Coronary artery (tissue), 2 donors: ENCODE results near the gene FAAP20.

Experiments used
- DNase-seq: peaks from one replicate; pipeline ENCODE4 v3.0.0-alpha.2; 2017; ENCODE audit warnings: low spot score
- H3K27ac ChIP-seq, 2 donors: fragments of 200-600 bp; sonication (generic); one replicate each; pipeline ENCODE4 v1.5.1; 2016 to 2019
- H3K4me3 ChIP-seq: fragments of 200-600 bp; sonication (generic); 2 replicates; pipeline ENCODE4 v1.5.1; 2016; ENCODE audit warnings: mild to moderate bottlenecking, moderate library complexity
- TF ChIP-seq, protein P1 (sequence below): fragments of 200-600 bp; sonication (generic); IDR thresholded peaks from one replicate; pipeline ENCODE4 v1.5.1; 2019; ENCODE audit warnings: antibody characterized with exemption

The FAAP20 gene

DNA sequence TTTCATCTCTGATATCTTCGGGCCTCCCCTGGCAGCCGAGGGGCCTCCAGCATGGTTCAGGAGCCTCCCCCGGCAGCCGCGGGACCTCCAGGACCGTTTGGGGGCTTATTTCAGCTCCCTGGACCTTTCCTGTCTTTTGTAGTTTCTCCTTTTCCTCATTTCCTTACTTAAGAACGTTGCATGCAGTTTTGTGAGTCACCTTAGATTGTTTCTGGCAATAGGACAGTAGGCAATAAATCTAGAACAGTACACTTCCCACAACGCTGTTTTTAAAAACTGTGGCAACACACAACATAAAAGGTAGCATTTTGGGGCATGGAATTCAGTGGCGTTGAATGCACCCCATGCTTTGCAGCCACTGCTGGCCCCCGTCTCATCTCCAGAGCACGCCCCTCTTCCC lies 24.4 kb downstream of the FAAP20 start:
- no peak for DNase-seq
- no peak overlapping the region for H3K27ac ChIP-seq
- TF ChIP-seq, protein P1, sequence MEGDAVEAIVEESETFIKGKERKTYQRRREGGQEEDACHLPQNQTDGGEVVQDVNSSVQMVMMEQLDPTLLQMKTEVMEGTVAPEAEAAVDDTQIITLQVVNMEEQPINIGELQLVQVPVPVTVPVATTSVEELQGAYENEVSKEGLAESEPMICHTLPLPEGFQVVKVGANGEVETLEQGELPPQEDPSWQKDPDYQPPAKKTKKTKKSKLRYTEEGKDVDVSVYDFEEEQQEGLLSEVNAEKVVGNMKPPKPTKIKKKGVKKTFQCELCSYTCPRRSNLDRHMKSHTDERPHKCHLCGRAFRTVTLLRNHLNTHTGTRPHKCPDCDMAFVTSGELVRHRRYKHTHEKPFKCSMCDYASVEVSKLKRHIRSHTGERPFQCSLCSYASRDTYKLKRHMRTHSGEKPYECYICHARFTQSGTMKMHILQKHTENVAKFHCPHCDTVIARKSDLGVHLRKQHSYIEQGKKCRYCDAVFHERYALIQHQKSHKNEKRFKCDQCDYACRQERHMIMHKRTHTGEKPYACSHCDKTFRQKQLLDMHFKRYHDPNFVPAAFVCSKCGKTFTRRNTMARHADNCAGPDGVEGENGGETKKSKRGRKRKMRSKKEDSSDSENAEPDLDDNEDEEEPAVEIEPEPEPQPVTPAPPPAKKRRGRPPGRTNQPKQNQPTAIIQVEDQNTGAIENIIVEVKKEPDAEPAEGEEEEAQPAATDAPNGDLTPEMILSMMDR = no peak
- no peak overlapping the region for H3K4me3 ChIP-seq

DNA sequence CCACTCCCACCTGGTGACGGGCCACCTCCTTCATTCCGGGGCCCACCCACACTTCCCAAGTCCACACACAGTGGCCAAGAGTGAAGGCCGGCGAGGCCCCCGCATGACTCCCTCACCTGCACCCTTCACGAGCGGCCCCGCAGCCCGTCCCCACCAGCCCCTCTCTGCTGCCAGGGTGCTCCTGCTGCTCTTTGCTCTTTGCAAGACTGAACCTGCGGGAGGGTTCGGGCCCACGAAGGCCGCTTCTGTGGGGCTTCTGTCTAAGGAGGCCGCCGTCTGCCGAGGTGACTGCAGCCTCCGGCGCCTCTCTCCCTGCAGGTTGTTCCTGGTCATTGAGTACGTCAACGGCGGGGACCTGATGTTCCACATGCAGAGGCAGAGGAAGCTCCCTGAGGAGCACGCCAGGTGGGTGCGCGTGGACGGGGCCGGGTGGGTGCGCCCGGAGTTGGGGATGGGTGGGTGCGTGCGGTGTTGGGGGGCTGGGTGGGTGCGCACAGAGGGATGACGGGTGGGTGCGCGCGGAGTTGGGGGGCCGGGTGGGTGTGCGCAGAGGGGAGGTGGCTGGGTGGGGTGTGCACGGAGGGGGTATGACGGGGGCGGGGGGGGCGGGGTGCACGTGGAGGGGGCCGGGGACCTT lies 25.3 kb downstream of the FAAP20 start:
- TF ChIP-seq, protein P1 = no peak
- Histone ChIP-seq H3K4me3 (no peak overlapping the region), H3K27ac (no peak overlapping the region)
- no peak for DNase-seq

DNA sequence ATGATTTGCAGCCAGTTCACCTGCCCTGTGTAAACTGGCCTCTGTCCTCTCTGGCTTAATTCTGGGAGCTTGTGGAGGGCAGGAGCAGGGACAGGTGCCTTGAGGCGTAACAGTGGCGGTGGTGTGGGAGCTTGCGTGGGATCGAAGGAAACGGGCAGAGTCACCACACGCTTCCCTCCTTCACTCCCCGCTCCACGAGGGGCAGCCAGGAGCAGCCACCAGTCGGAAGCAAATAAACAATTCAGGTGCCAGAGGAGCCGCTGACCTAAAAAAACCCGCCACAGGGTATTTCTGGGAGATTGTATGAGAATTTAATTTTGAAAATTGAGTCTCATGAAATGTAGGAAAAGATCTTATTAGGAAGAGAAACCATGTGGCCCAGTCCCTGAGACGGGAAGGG lies 26.0 kb downstream of the FAAP20 start:
- Histone ChIP-seq H3K27ac (no peak overlapping the region), H3K4me3 (no peak overlapping the region)
- TF ChIP-seq, protein P1 = no peak
- DNase-seq = no peak

DNA sequence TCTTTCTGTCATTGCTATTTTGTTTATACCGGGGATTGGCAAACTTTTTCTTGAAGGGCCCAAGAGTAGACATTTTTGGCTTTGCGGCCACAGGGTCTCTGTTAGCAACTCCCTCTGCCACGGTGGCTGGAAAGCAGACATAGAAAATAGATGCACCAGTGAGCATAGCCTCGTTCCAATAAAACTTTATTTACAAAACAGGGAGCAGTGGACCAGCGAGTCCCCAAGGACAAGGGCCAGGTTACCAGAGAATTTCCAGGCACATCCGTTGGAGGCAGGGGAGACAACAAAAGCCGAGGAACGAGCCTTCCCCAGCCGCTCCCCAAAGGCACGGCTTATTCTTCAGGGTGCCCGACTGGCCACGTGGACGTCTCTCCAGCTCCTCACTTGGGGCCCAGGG lies 26.5 kb downstream of the FAAP20 start:
- TF ChIP-seq, protein P1 = no peak

DNA sequence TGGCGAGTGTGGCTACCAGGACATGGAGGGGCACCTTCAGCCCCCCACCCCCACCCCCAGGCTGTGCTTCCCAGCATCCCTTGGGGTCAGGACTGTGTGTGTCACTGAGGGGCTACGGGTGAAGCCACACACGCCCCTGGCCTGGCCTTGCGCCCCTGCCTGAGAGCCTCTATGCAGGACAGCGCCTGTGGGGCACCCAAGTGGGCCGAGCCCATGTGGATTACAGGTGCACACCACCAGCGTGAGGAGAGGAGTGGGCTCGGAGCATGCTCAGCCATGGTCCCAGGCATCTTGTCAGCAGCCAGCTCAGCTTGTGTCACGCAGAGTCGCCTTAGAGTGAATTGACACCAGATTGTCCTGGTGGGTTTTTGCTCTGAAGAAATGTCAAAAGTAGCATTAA lies 27.9 kb downstream of the FAAP20 start:
- DNase-seq = no peak
- no peak overlapping the region for H3K4me3 ChIP-seq
- TF ChIP-seq, protein P1 = no peak
- H3K27ac ChIP-seq = no peak overlapping the region

More for the DNA sequence above, 26.5 kb downstream of the FAAP20 start:
- Histone ChIP-seq H3K27ac (no peak overlapping the region), H3K4me3 (no peak overlapping the region)
- DNase-seq = no peak

DNA sequence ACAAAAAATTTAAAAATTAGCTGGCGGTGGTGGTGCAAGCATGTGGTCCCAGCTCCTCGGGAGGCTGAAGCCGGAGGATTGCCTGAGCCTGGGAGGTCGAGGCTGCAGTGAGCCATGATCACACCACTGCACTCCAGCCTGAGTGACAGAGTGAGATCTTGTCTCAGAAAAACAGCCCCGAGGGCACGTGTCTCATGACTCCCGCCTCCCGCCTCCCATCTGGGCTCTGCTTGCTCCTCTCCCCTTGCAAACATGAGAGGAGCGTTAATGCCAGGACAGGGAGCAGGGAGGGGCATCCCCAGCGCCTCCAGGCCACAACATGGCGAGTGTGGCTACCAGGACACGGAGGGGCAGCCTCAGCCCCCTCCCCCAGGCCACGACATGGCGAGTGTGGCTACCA lies 28.3 kb downstream of the FAAP20 start:
- TF ChIP-seq, protein P1 = no peak
- Histone ChIP-seq H3K4me3 (no peak overlapping the region), H3K27ac (no peak overlapping the region)
- no peak for DNase-seq

DNA sequence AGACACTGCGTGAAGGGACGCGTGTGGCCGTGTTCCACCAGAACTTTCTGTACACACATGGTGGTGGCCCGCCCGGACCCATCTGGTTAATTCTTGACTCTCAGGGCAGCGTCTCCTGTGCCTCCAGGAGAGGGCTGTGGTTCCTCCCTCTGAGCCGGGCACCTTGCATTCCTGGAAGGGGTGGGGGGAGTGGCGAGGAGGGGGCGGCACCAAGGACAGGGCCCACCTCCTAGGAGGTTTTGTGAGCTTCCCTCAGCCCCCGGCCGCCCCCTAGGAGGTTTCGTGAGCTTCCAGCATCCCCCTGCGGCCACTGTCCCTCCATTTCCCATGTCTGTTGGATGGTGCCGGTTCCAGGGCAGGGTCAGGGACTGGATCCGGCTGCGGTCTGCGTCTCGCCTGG lies 28.9 kb downstream of the FAAP20 start:
- TF ChIP-seq, protein P1 = no peak
- DNase-seq = no peak
- no peak overlapping the region for H3K27ac ChIP-seq
- H3K4me3 ChIP-seq = no peak overlapping the region
